SU-DHL-6 (cell line): ENCODE results near the gene FEN1.

ENCODE experiments used
- EZH2phosphoT487 ChIP-seq: fragments of 200-600 bp; sonication (generic), shearing (Covaris generic); conservative IDR thresholded peaks from 2 replicates; pipeline ENCODE4 v1.6.1; 2018; ENCODE audit warnings: mild to moderate bottlenecking, antibody characterized with exemption, low read length, moderate library complexity, mixed read lengths
- TF ChIP-seq, protein P1 (sequence below): fragments of 200-600 bp; sonication (generic); IDR thresholded peaks from one replicate; pipeline ENCODE4 v1.5.1; 2017; ENCODE audit warnings: antibody characterized with exemption, mild to moderate bottlenecking, low read length, moderate library complexity; ENCODE audit not compliant: insufficient read depth, poor library complexity, severe bottlenecking

DNA sequence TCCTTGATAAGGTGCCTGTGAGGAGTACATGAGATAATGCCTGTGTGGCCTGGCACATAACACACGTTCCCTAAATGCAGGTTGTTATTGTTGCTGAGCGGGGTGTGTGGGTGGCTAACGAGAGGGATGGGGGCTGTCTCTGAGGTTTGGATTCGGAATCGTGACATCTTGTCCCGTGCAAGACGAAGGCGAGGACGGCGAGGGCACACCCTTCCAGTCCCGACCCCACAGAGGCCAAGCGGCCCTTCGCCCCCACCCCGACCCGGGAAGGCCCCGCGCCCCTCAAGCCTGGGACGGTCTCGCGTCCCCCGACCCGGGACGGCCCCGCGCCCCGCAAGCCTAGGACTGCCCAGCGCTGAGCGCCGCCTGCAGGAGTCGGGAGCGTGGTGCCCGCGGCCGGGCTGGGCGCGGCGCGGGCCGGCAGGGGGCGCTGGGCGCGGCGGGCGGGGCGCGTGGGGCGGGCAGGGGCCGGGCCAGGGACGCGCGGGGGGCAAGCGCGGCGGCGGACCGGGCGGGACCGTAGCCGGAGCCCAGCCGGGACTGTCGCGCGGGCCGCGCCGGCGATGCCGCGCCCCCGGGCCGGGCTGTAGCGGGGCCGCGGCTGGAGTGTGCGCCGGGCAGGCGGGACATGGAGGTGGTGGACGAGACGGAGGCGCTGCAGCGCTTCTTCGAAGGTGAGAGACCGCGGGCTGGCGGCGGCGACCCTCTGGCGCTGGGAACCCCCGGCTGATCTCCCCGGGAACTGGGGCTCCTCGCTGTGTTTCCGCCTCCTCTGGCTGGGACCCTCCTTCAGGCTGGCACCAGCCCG is 40.4 kb upstream of the FEN1 start, which contains the start of gene MYRF:
- TF ChIP-seq, protein P1, sequence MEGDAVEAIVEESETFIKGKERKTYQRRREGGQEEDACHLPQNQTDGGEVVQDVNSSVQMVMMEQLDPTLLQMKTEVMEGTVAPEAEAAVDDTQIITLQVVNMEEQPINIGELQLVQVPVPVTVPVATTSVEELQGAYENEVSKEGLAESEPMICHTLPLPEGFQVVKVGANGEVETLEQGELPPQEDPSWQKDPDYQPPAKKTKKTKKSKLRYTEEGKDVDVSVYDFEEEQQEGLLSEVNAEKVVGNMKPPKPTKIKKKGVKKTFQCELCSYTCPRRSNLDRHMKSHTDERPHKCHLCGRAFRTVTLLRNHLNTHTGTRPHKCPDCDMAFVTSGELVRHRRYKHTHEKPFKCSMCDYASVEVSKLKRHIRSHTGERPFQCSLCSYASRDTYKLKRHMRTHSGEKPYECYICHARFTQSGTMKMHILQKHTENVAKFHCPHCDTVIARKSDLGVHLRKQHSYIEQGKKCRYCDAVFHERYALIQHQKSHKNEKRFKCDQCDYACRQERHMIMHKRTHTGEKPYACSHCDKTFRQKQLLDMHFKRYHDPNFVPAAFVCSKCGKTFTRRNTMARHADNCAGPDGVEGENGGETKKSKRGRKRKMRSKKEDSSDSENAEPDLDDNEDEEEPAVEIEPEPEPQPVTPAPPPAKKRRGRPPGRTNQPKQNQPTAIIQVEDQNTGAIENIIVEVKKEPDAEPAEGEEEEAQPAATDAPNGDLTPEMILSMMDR, result peak; percentile 46
- TF ChIP-seq EZH2phosphoT487, result no peak
